ENCODE results near the gene ASB3. TPM values are rescaled to one million over a fixed set of nuclear protein-coding genes. Genes with fewer than 3 reads are reported as not detected.

Gene ASB3
- polyA plus RNA-seq, 3 donors, result 6.7 to 14.9 (median 8.1) TPM

DNA sequence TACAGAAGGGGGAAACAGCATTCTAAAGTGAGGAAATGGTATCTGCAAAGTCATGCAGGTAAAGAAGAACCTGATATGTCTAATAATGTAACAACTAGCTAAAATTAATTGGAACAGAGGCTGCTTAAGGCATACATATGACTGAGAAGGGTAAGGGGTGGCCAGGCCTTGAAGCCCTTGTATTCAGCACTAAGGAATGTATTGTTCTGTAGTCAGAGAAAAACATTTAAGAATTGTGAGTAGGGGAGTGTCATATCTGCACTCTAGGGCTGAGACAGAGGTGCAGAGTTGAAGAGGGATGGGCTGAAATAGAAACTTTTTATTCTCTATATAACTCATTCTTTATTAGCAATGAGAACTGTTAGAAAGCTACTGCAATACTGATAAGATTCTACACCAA, 164.6 kb downstream of the ASB3 start:
- H3K79me2 ChIP-seq (ENCODE audit: insufficient read depth, low read length), result no peaks in the 10 kb centered on the region

DNA sequence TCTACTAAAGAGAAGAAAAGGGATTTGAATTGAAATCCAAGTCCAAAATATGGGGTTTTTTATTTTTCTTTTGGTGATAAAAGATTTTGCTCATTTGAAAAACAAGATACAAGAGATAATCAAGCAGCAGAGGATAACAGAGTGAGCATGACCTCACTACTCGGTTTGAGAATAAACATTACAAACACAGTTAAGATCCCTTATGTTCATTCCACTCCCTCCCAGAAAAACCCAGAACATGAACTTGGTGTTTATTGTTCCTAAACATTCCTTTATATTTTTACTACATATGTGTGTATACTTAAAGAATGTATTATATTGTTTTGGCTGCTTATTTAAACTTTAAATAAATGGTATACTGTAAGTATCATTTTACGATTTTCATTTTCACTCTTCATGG, 165.8 kb downstream of the ASB3 start:
- Histone ChIP-seq H2AFZ (ENCODE audit: insufficient read depth, low read depth, low read length, poor library complexity, severe bottlenecking) (no peak overlapping the region), H3K4me1 (ENCODE audit: control insufficient read depth in 1 of 2, insufficient read depth in 2 of 2, low read length in 2 of 2) (no peaks in the 10 kb centered on the region), H3K36me3 (replicated peaks in 1 of 2; ENCODE audit: control insufficient read depth in 1 of 2, insufficient read depth in 2 of 2, low read length in 2 of 2) (no peaks in the 10 kb centered on the region), H3K4me3 (replicated peaks in 1 of 3; ENCODE audit: low read depth in 2 of 3, low read length in 3 of 3) (no peak overlapping the region), H3K9me3 (replicated peaks in 1 of 2; ENCODE audit: control insufficient read depth in 1 of 2, insufficient read depth in 1 of 2, low read length in 2 of 2) (peaks cover 3% of the 10 kb centered on the region in 2 donors), H3K27ac (ENCODE audit: low read depth in 1 of 2, low read length in 2 of 2) (no peak overlapping the region), H3K4me2 (replicated peaks; ENCODE audit: extremely low read depth, low read length, poor library complexity, severe bottlenecking) (no peak overlapping the region), H3K27me3 (ENCODE audit: control insufficient read depth in 2 of 2, insufficient read depth in 2 of 2, low read length in 2 of 2) (no peaks in the 10 kb centered on the region), H3K9ac (ENCODE audit: insufficient read depth, low read length, poor library complexity, severe bottlenecking) (no peak overlapping the region), H3K79me2 (ENCODE audit: insufficient read depth, low read length) (no peaks in the 10 kb centered on the region), H4K20me1 (ENCODE audit: insufficient read depth, low read length) (no peaks in the 10 kb centered on the region)
- TF ChIP-seq, protein P1, sequence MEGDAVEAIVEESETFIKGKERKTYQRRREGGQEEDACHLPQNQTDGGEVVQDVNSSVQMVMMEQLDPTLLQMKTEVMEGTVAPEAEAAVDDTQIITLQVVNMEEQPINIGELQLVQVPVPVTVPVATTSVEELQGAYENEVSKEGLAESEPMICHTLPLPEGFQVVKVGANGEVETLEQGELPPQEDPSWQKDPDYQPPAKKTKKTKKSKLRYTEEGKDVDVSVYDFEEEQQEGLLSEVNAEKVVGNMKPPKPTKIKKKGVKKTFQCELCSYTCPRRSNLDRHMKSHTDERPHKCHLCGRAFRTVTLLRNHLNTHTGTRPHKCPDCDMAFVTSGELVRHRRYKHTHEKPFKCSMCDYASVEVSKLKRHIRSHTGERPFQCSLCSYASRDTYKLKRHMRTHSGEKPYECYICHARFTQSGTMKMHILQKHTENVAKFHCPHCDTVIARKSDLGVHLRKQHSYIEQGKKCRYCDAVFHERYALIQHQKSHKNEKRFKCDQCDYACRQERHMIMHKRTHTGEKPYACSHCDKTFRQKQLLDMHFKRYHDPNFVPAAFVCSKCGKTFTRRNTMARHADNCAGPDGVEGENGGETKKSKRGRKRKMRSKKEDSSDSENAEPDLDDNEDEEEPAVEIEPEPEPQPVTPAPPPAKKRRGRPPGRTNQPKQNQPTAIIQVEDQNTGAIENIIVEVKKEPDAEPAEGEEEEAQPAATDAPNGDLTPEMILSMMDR (IDR thresholded peaks at IDR 0.05), result no peak
- H3K4me3 Mint-ChIP-seq, result no peak overlapping the region
- DNase-seq, result no peak
- no peaks in the 10 kb centered on the region for H3K4me1 Mint-ChIP-seq
- H3K27me3 Mint-ChIP-seq (ENCODE audit: low read depth in 3 of 3), result no peaks in the 10 kb centered on the region
- H3K9me3 Mint-ChIP-seq, result peaks cover 2 to 14% (median 5%) of the 10 kb centered on the region in 7 donors
- no CpG with 5 or more reads among the region's 2 CpGs for WGBS (ENCODE audit: insufficient coverage)
- H3K36me3 Mint-ChIP-seq, result no peaks in the 10 kb centered on the region
- H3K27ac Mint-ChIP-seq, result no peak overlapping the region
- intact Hi-C loops (cut with micrococcal nuclease), result no loop called here

More for the DNA sequence above, 164.6 kb downstream of the ASB3 start:
- intact Hi-C loops (cut with micrococcal nuclease), result no loop called here
- no peak overlapping the region for H3K27ac Mint-ChIP-seq
- no peak overlapping the region for H3K4me2 ChIP-seq (replicated peaks; ENCODE audit: extremely low read depth, low read length, poor library complexity, severe bottlenecking)
- peaks cover 3 to 12% (median 7%) of the 10 kb centered on the region in 7 donors for H3K9me3 Mint-ChIP-seq
- TF ChIP-seq, protein P1 (IDR thresholded peaks at IDR 0.05), result no peak
- H4K20me1 ChIP-seq (ENCODE audit: insufficient read depth, low read length), result no peaks in the 10 kb centered on the region
- H3K27ac ChIP-seq (ENCODE audit: low read depth in 1 of 2, low read length in 2 of 2), result no peak overlapping the region
- H3K27me3 Mint-ChIP-seq (ENCODE audit: low read depth in 3 of 3), result no peaks in the 10 kb centered on the region
- H3K4me1 Mint-ChIP-seq, result no peaks in the 10 kb centered on the region
- no peak overlapping the region for H2AFZ ChIP-seq (ENCODE audit: insufficient read depth, low read depth, low read length, poor library complexity, severe bottlenecking)
- DNase-seq, result no peak
- no peaks in the 10 kb centered on the region for H3K27me3 ChIP-seq (ENCODE audit: control insufficient read depth in 2 of 2, insufficient read depth in 2 of 2, low read length in 2 of 2)
- no peak overlapping the region for H3K9ac ChIP-seq (ENCODE audit: insufficient read depth, low read length, poor library complexity, severe bottlenecking)
- H3K4me3 Mint-ChIP-seq, result no peak overlapping the region
- H3K36me3 Mint-ChIP-seq, result no peaks in the 10 kb centered on the region
- no peaks in the 10 kb centered on the region for H3K4me1 ChIP-seq (ENCODE audit: control insufficient read depth in 1 of 2, insufficient read depth in 2 of 2, low read length in 2 of 2)
- H3K4me3 ChIP-seq (replicated peaks in 1 of 3; ENCODE audit: low read depth in 2 of 3, low read length in 3 of 3), result no peak overlapping the region
- H3K36me3 ChIP-seq (replicated peaks in 1 of 2; ENCODE audit: control insufficient read depth in 1 of 2, insufficient read depth in 2 of 2, low read length in 2 of 2), result no peaks in the 10 kb centered on the region
- H3K9me3 ChIP-seq (replicated peaks in 1 of 2; ENCODE audit: control insufficient read depth in 1 of 2, insufficient read depth in 1 of 2, low read length in 2 of 2), result peaks cover 5 to 6% of the 10 kb centered on the region in 2 donors

Other genes starting within 250 kb of the ASB3 start
- under 1 TPM; 0.07 to 0.40 (median 0.20) TPM for gene CHAC2, start 19.1 kb downstream of the ASB3 start, polyA plus RNA-seq
- gene ERLEC1, start 91 bp upstream of the ASB3 start, polyA plus RNA-seq, result 10 to 100 TPM; 11.4 to 23.8 (median 23.7) TPM
- 1 to 10 TPM in 1 of 3 donors, not detected in 2; 2.2 TPM for gene GPR75, start 73.0 kb upstream of the ASB3 start, polyA plus RNA-seq
- 10 to 100 TPM in 1 of 3 donors, 1 to 10 TPM in 2; 2.1 to 17.7 (median 3.1) TPM for gene PSME4, start 184.0 kb upstream of the ASB3 start, polyA plus RNA-seq

Data from CD14-positive monocyte (primary cell).